ENCODE measurements around the gene LYST. TPM values are rescaled to one million over a fixed set of nuclear protein-coding genes. Genes with fewer than 3 reads are reported as not detected.

LYST gene
- polyA plus RNA-seq, 1 donor from 2014 or later = 23.4 TPM

GRCh38 chr1:235659186-235659771 is 207.4 kb downstream of the LYST start:
- Histone ChIP-seq H3F3A (ENCODE audit: insufficient read depth, low read length, poor library complexity, severe bottlenecking) (no peaks in the 10 kb centered on the region), H2AFZ (ENCODE audit: low read depth, low read length) (no peak overlapping the region), H3K27ac (ENCODE audit: low read length) (no peak overlapping the region), H4K20me1 (ENCODE audit: insufficient read depth) (no peaks in the 10 kb centered on the region), H3K9me3 (ENCODE audit: low read length) (no peaks in the 10 kb centered on the region), H3K27me3 (ENCODE audit: insufficient read depth, low read depth, low read length) (no peaks in the 10 kb centered on the region), H3K36me3 (ENCODE audit: insufficient read depth, low read length) (no peaks in the 10 kb centered on the region), H3K9ac (ENCODE audit: low read length) (no peak overlapping the region), H3K4me3 (ENCODE audit: low read length) (no peak overlapping the region), H3K79me2 (replicated peaks; ENCODE audit: insufficient read depth, low read length) (no peaks in the 10 kb centered on the region), H3K9me2 (ENCODE audit: insufficient read depth, low read length) (no peaks in the 10 kb centered on the region), H3K4me2 (ENCODE audit: low read length) (no peak overlapping the region)
- no peak for TF ChIP-seq MXI1 (conservative IDR thresholded peaks at IDR 0.05; ENCODE audit: poor library complexity, severe bottlenecking)
- TF ChIP-seq, protein P1, sequence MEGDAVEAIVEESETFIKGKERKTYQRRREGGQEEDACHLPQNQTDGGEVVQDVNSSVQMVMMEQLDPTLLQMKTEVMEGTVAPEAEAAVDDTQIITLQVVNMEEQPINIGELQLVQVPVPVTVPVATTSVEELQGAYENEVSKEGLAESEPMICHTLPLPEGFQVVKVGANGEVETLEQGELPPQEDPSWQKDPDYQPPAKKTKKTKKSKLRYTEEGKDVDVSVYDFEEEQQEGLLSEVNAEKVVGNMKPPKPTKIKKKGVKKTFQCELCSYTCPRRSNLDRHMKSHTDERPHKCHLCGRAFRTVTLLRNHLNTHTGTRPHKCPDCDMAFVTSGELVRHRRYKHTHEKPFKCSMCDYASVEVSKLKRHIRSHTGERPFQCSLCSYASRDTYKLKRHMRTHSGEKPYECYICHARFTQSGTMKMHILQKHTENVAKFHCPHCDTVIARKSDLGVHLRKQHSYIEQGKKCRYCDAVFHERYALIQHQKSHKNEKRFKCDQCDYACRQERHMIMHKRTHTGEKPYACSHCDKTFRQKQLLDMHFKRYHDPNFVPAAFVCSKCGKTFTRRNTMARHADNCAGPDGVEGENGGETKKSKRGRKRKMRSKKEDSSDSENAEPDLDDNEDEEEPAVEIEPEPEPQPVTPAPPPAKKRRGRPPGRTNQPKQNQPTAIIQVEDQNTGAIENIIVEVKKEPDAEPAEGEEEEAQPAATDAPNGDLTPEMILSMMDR (IDR thresholded peaks at IDR 0.05; ENCODE audit: poor library complexity, severe bottlenecking) = no peak
- no peak for TF ChIP-seq POLR2AphosphoS5 (IDR thresholded peaks at IDR 0.05)
- TF ChIP-seq, protein P2, sequence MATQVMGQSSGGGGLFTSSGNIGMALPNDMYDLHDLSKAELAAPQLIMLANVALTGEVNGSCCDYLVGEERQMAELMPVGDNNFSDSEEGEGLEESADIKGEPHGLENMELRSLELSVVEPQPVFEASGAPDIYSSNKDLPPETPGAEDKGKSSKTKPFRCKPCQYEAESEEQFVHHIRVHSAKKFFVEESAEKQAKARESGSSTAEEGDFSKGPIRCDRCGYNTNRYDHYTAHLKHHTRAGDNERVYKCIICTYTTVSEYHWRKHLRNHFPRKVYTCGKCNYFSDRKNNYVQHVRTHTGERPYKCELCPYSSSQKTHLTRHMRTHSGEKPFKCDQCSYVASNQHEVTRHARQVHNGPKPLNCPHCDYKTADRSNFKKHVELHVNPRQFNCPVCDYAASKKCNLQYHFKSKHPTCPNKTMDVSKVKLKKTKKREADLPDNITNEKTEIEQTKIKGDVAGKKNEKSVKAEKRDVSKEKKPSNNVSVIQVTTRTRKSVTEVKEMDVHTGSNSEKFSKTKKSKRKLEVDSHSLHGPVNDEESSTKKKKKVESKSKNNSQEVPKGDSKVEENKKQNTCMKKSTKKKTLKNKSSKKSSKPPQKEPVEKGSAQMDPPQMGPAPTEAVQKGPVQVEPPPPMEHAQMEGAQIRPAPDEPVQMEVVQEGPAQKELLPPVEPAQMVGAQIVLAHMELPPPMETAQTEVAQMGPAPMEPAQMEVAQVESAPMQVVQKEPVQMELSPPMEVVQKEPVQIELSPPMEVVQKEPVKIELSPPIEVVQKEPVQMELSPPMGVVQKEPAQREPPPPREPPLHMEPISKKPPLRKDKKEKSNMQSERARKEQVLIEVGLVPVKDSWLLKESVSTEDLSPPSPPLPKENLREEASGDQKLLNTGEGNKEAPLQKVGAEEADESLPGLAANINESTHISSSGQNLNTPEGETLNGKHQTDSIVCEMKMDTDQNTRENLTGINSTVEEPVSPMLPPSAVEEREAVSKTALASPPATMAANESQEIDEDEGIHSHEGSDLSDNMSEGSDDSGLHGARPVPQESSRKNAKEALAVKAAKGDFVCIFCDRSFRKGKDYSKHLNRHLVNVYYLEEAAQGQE (IDR thresholded peaks at IDR 0.05; ENCODE audit: borderline replicate concordance) = no peak

DNA sequence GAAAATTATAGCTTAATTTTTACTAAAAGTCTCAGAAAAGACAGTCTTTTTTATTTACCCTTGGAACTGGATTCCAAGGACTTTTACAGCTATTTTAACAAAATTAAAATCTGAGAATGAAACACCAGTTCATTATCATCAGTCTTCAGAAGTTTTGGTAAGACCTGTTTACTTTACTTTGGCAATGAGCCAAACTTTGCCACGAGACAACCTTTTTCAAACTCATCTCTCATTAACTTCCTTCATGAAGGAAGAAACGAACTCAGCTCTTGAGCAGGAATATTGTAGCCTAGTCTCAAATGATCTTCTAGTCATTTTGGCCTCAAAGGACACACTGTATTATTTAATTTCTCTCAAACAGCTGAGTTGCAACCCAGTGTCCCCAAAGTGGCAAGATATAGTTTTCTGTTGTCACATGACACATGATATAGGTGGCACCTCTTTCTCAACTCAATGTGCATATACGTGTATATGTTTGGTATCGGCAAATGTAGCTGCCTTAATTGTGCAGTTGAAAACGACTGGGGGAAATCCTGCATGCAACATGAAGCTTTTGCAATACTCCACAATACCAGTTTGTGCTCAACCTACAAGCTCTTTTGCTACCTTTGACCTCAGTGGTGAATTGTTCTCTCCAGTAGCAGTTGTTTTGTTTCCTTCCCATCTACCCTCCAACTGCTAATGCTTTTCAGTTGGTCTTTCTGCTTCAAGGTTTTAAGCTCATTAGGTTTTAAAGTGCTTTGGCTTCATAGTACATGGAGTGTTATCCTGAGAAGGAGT is 208.8 kb downstream of the LYST start:
- Histone ChIP-seq H3K4me3 (ENCODE audit: low read length) (no peak overlapping the region), H2AFZ (ENCODE audit: low read depth, low read length) (no peak overlapping the region), H3K36me3 (ENCODE audit: insufficient read depth, low read length) (no peaks in the 10 kb centered on the region), H3K4me2 (ENCODE audit: low read length) (no peak overlapping the region), H3K9me3 (ENCODE audit: low read length) (no peaks in the 10 kb centered on the region), H3K9me2 (ENCODE audit: insufficient read depth, low read length) (no peaks in the 10 kb centered on the region), H3K9ac (ENCODE audit: low read length) (no peak overlapping the region), H3K79me2 (replicated peaks; ENCODE audit: insufficient read depth, low read length) (no peaks in the 10 kb centered on the region), H3K27me3 (ENCODE audit: insufficient read depth, low read depth, low read length) (no peaks in the 10 kb centered on the region), H3F3A (ENCODE audit: insufficient read depth, low read length, poor library complexity, severe bottlenecking) (no peaks in the 10 kb centered on the region), H3K27ac (ENCODE audit: low read length) (no peak overlapping the region), H4K20me1 (ENCODE audit: insufficient read depth) (no peaks in the 10 kb centered on the region)
- TF ChIP-seq MXI1 (conservative IDR thresholded peaks at IDR 0.05; ENCODE audit: poor library complexity, severe bottlenecking) (no peak), RAD21 (conservative IDR thresholded peaks at IDR 0.05) (no peak), SMC3 (conservative IDR thresholded peaks at IDR 0.05; ENCODE audit: poor library complexity) (no peak), EZH2 (IDR thresholded peaks at IDR 0.05; ENCODE audit: borderline replicate concordance, insufficient read depth, low read length, poor library complexity, severe bottlenecking) (no peak), TAF1 (IDR thresholded peaks at IDR 0.05; ENCODE audit: low read depth) (no peak), POLR2AphosphoS5 (IDR thresholded peaks at IDR 0.05) (no peak), EP300 (conservative IDR thresholded peaks at IDR 0.05; ENCODE audit: poor library complexity, severe bottlenecking) (no peak)
- TF ChIP-seq, protein P1 (IDR thresholded peaks at IDR 0.05; ENCODE audit: poor library complexity, severe bottlenecking) = no peak
- TF ChIP-seq, protein P2 (IDR thresholded peaks at IDR 0.05; ENCODE audit: borderline replicate concordance) = no peak

Measured in neural cell (in vitro differentiated cells).